ENCODE data around the gene DISP2. TPM values are rescaled to one million over a fixed set of nuclear protein-coding genes. Genes with fewer than 3 reads are reported as not detected.

The DISP2 gene
- total RNA-seq, 1 experiment from 2014 or later, result 1.3 TPM

DNA sequence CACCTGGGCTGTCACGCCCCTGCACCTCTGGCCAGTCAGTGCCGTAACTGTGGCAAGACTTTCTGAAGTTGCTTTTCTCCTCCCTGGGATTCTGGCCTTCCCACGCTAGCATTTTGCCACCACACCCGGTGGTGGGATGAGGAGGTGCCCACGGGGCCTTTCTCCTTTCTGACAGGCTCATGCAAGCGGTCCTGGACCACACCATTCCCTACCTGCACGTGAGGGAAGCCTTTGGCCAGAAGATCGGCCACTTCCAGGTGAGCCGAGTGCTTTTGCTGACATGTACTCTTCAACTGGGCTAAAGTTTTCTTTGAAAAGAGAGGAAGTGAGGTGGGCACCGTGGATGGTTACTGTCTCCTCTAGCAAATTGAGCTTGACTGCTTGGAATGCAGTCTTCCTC, 57.2 kb downstream of the DISP2 start:
- H3K23me2 ChIP-seq (ENCODE audit: insufficient read length, low read depth, low read length, poor library complexity, severe bottlenecking), result no peaks in the 10 kb centered on the region
- H3K79me1 ChIP-seq (ENCODE audit: insufficient read depth, low read depth, low read length, poor library complexity, severe bottlenecking), result no peaks in the 10 kb centered on the region
- no peak overlapping the region for H2AFZ ChIP-seq (ENCODE audit: low read length)
- H3K4me1 ChIP-seq (ENCODE audit: insufficient read depth, low read length), result no peaks in the 10 kb centered on the region
- no peak overlapping the region for H4K5ac ChIP-seq (ENCODE audit: insufficient read length, low read depth, low read length)
- H2BK5ac ChIP-seq (ENCODE audit: insufficient read length, low read length), result no peak overlapping the region
- H3K14ac ChIP-seq (ENCODE audit: insufficient read depth, low read length), result no peak overlapping the region
- H3K18ac ChIP-seq (ENCODE audit: insufficient read length, low read depth, low read length), result no peak overlapping the region
- no peak overlapping the region for H2BK15ac ChIP-seq (ENCODE audit: low read depth, low read length)
- DNase-seq, result no peak
- no peak overlapping the region for H2AK5ac ChIP-seq (ENCODE audit: insufficient read length, low read length)
- H2BK12ac ChIP-seq (ENCODE audit: insufficient read length, low read depth, low read length), result no peak overlapping the region
- H3K4me1 Mint-ChIP-seq, result no peaks in the 10 kb centered on the region
- H3K4me2 ChIP-seq (ENCODE audit: insufficient read depth, insufficient read length, low read length), result no peak overlapping the region
- H3K9me3 ChIP-seq (ENCODE audit: control insufficient read depth, low read depth, low read length), result no peaks in the 10 kb centered on the region
- no peak overlapping the region for H3K4me3 Mint-ChIP-seq
- H3K9ac ChIP-seq (ENCODE audit: extremely low read depth, insufficient read length, low read length), result no peak overlapping the region
- H2BK120ac ChIP-seq (ENCODE audit: low read depth, low read length, poor library complexity, severe bottlenecking), result no peak overlapping the region
- no CpG with 5 or more reads among the region's 10 CpGs for WGBS (ENCODE audit: extremely low coverage, insufficient read length, low lambda C conversion rate)
- H2BK20ac ChIP-seq (ENCODE audit: low read depth, low read length, poor library complexity, severe bottlenecking), result no peak overlapping the region
- H3K9me3 Mint-ChIP-seq, result no peaks in the 10 kb centered on the region
- peaks cover 45 to 78% (median 78%) of the 10 kb centered on the region in 3 experiments; a peak in 6 of 7 replicates for H3K36me3 Mint-ChIP-seq (ENCODE audit: insufficient read depth in 1 of 3, low read depth in 3 of 3)
- H3K27me3 ChIP-seq (ENCODE audit: insufficient read depth, low read length), result no peaks in the 10 kb centered on the region
- H3K4ac ChIP-seq (ENCODE audit: low read depth, low read length), result no peak overlapping the region
- H3T11ph ChIP-seq (ENCODE audit: low read length), result no peak overlapping the region
- H3K27me3 Mint-ChIP-seq (ENCODE audit: low read depth), result no peaks in the 10 kb centered on the region
- no peak overlapping the region for H4K8ac ChIP-seq (replicated peaks; ENCODE audit: insufficient read length, low read depth, low read length)
- no peak overlapping the region; a peak in 1 of 7 replicates for H3K27ac Mint-ChIP-seq
- H3K27ac ChIP-seq (ENCODE audit: insufficient read length, low read depth, low read length), result no peak overlapping the region
- no peaks in the 10 kb centered on the region for H4K20me1 ChIP-seq (ENCODE audit: control insufficient read depth, insufficient read depth, insufficient read length)
- no peaks in the 10 kb centered on the region for H3K79me2 ChIP-seq (ENCODE audit: insufficient read depth, low read length)
- TF ChIP-seq, protein P1, sequence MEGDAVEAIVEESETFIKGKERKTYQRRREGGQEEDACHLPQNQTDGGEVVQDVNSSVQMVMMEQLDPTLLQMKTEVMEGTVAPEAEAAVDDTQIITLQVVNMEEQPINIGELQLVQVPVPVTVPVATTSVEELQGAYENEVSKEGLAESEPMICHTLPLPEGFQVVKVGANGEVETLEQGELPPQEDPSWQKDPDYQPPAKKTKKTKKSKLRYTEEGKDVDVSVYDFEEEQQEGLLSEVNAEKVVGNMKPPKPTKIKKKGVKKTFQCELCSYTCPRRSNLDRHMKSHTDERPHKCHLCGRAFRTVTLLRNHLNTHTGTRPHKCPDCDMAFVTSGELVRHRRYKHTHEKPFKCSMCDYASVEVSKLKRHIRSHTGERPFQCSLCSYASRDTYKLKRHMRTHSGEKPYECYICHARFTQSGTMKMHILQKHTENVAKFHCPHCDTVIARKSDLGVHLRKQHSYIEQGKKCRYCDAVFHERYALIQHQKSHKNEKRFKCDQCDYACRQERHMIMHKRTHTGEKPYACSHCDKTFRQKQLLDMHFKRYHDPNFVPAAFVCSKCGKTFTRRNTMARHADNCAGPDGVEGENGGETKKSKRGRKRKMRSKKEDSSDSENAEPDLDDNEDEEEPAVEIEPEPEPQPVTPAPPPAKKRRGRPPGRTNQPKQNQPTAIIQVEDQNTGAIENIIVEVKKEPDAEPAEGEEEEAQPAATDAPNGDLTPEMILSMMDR (conservative IDR thresholded peaks at IDR 0.05), result no peak
- H3K56ac ChIP-seq (ENCODE audit: insufficient read length, low read depth, low read length), result no peak overlapping the region
- H4K91ac ChIP-seq (ENCODE audit: insufficient read length, low read depth, low read length), result no peak overlapping the region
- H3K23ac ChIP-seq (ENCODE audit: insufficient read length, low read depth, low read length), result no peak overlapping the region
